ENCODE data around the gene NRGN.

- no peak for TF ChIP-seq CTCF (conservative IDR thresholded peaks at IDR 0.05; ENCODE audit: low read depth, low read length)
- no peak for TF ChIP-seq RCOR1 (IDR thresholded peaks at IDR 0.05; ENCODE audit: insufficient replicate concordance, low read length)
- TF ChIP-seq USF2 (IDR thresholded peaks at IDR 0.05; ENCODE audit: low read depth, low read length), result no peak
- TF ChIP-seq POLR2A (IDR thresholded peaks at IDR 0.05; ENCODE audit: low read depth, low read length), result no peak
- TF ChIP-seq RAD21 (IDR thresholded peaks at IDR 0.05; ENCODE audit: low read length), result no peak
- TF ChIP-seq RFX5 (IDR thresholded peaks at IDR 0.05; ENCODE audit: low read depth, low read length), result no peak
- no peak for TF ChIP-seq CHD1 (IDR thresholded peaks at IDR 0.05; ENCODE audit: low read depth, low read length)
- no peak for TF ChIP-seq BHLHE40 (IDR thresholded peaks at IDR 0.05; ENCODE audit: low read depth, low read length)
- TF ChIP-seq MAFK (IDR thresholded peaks at IDR 0.05; ENCODE audit: low read depth, low read length), result no peak
- TF ChIP-seq SMC3 (IDR thresholded peaks at IDR 0.05; ENCODE audit: low read depth, low read length), result no peak
- no peak for TF ChIP-seq CEBPB (IDR thresholded peaks at IDR 0.05; ENCODE audit: low read depth, low read length)
- no peak for TF ChIP-seq MXI1 (IDR thresholded peaks at IDR 0.05; ENCODE audit: borderline replicate concordance, low read depth, low read length)
- no peak for TF ChIP-seq ELK1 (IDR thresholded peaks at IDR 0.05; ENCODE audit: borderline replicate concordance, low read depth, low read length)
- TF ChIP-seq NFE2L2 (IDR thresholded peaks at IDR 0.05; ENCODE audit: low read depth, low read length), result no peak
Observed at GRCh38 chr11:124747406-124748099, 7.8 kb downstream of the NRGN start.

Data from IMR-90 (cell line).